ENCODE measurements around the gene SLC39A13.

The SLC39A13 gene

GRCh38 chr11:47387944-47388696, 20.3 kb upstream of the SLC39A13 start:
- DNase-seq: no peak

- no peak for DNase-seq
Measured at GRCh38 chr11:47388697-47389576, 19.5 kb upstream of the SLC39A13 start.

GRCh38 chr11:47389577-47390421, 18.6 kb upstream of the SLC39A13 start:
- DNase-seq: no peak

DNA sequence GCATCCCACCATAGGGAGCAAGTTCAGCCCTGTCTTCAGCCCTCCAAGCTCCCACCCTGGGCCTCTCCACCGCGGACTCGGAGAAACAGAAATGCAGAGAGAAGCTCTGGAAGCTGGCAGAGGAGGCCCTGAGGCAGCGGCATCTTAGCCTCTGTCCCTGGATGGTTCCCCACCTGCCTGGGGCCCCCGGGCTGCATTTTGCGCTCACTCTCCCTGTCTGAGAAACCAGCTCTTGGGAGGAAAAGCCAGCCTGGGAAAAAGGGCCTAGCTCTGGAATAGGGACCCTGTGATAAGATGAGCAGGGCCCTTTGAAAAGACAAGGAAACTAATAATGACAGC, 18.0 kb upstream of the SLC39A13 start:
- DNase-seq: no peak

DNA sequence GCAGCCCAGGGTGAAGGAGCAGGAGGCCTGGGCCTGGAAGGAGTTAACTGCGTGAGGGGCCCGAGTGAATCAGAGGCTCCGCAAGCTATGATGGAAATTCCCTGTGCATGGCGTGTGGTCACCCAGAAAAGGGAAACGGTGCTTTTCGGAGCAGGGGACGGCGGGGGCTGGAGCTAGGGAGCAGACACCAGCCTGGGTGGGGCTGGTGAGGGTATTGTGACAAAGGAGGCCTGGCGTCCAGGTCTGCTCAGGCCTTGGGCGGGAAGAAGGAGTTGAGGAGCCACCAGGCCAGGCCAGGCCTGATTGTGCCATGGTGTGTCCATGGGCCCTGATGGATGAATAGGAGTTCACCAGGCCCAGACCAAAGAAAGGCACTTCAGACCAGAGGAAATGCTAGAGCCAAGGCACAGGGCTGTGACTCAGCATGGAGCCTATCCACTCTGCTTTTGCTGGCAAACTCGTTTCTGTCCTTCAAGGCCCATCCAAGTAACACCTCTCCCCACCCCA, 17.3 kb upstream of the SLC39A13 start:
- no peak for DNase-seq

- DNase-seq: no peak
Measured at GRCh38 chr11:47391711-47392432, 16.5 kb upstream of the SLC39A13 start.

DNA sequence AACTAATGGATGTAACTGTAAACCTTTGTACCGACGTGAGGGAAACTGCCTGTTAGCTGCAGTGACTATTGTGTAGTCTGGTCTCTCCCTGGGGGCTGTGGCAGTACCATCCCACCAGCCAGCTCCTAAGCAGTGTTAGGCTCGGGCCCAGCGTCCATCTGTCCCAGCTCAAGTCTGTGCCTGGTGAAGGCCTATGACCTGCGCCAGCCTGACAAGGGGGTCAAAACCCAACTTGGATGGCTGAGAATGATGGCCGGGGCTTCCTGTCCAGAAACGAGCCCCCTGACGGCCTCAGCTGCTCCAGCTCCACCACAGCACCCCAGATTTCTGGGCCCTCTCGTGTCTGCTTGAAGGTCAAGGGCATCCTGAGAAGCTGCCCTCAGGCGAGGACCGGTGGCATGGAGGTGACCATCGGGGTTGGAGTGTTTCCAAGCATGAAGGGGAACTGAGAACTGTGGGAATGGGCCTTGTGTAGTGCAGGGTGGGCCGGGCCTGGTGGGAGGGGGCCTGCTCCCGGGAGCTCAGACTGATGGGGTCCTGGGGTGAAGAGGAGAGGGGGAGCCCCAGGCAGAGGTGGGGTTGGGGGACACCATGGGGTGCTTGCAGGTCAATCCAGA, 15.7 kb upstream of the SLC39A13 start:
- no peak for DNase-seq

- no peak for DNase-seq
Measured at GRCh38 chr11:47393163-47394049, 15.0 kb upstream of the SLC39A13 start.

DNA sequence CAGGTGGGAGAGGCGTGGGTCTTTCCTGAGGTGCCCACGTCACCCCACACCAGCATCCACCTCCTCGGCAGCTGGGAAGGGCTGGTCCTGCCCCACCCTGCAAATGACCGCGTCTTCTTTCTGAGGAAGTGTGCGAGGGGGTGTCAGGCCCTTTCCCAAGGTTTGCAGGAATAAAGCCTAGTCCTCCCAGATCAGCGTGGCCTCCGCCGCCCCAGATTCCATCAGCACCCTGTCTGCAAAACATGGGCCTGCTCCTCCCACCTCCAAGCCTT, 14.4 kb upstream of the SLC39A13 start:
- DNase-seq: no peak

DNA sequence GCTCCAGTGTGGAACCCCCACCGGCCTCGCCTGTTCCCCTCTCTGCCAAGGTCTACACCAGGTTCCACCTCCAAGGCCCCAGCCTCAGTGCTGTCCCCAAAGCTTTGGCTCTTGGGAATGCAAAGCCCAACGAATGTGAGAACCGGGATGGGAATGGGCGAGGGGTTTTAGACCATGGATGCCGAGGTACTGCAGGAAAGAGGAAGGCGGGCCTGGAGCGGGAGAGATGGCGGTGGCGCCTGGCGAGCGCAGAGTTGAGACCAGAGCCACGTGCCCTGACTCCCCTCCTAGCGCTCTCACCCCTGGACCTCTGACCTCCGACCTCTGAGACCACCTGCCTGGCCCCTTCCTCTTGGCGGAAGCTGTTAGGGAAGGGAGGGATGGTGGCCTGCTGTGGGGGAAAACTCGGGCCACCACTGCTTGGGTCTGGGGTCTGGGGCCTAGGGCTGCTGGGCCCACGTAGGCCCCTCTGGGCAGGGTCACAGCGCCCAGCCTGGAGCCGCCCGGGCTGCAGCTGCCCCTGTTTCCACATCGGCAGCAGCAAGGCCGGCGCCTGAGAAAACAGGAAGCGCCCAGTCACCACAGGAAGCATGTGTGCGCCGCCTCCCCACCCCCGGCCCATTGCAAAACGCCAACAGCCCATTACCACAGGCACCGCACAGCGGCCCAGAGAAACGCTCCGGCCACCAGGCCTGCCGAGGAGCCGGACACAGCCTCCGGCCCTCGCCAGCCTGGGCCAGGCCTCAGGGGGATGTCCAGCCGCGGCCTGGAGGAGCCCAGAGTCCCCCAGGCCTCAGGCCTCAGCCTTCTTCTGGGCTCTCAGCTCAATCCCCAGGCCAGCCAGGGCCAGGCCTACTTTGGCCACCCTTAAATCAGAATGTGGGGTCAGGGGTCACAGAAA, 13.8 kb upstream of the SLC39A13 start:
- DNase-seq: peak; percentile 85

DNA sequence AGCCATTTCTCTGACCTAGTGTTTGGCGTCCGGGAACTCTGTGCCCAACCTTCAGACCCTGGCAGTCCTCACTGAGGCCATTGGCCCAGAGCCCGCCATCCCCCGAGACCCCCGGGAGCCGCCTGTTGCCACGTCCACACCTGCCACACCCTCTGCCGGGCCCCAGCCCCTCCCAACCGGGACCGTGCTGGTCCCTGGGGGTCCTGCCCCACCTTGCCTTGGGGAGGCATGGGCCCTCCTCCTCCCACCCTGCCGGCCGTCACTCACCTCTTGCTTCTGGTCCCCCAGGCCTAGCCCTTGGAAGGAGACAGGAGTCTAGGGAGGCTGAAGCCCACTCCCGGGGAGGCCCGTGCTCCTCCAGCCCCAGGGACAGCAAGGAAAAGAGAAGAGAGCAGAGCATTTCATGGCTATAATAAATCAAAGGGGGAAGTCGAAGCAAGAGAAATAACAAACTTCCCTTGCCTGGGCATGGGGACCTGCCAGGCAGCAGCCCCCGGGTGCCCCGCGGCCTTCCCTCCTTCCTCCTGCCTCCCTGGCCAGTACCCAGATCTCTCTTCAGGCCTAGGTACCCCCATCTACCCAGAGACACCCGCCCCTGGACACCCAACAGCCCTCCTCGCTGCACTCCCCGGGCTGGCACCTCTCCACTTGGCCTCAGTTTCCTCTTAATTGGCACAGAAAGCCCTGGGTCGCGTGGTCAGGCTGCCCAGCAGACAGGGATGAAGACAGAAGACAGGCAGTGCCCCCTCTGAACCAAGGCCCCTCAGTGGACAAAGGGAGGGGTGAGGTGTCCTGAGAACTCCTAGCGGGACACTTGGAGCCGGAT, 13.0 kb upstream of the SLC39A13 start:
- no peak for DNase-seq

DNA sequence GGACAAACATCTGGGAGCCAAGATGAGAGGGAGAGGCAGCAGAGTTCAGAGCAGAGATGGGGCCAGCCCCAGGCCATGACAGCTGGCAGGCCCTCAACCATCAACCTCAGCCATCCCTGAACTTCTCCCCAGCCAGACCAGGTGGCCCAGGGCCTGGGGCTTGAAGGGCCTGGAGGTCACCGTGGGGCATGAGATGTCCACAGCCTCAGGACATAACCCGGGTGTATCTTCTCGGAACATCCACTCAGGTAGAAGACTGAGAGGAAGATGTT, 12.4 kb upstream of the SLC39A13 start:
- no peak for DNase-seq

DNA sequence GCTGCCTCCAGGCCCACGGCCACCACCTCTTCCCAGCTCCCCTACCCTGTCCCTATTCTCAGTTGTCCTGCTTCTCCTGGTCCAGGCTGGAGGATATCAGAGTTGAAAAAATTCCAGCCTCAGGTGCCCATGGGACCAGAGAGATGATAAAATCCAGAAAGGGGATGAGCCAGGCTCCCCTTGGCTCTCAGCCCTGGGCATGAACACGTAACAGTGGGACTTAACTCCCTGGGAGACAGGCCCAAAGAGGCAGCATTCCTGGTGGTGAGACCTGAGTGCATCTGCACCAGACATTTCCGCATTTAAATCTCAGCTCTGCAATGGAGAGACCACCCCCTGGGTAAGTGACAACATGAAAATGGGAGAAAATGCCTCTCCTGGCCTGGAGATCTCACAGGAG, 10.4 kb upstream of the SLC39A13 start:
- no peak for DNase-seq

DNA sequence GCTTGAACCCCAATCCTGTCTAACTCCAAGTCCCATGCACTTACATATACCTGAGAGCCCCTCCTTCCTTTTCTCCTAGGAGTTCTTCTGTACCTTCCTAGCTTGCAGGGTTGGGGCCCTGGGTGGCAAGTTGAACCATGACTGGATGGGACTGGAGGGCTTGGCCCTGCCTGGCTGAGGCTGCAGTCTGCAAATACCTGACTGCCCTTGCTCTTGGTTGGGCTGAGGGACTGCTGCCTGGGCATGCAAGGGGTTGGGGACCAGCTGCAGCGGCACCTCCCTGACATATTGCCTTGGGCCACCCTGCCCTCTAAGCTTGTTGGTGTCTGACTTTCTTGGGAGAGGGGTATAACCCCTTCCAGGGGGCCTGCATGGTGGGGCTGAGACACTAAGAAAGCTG, 9.8 kb upstream of the SLC39A13 start:
- DNase-seq: no peak

DNA sequence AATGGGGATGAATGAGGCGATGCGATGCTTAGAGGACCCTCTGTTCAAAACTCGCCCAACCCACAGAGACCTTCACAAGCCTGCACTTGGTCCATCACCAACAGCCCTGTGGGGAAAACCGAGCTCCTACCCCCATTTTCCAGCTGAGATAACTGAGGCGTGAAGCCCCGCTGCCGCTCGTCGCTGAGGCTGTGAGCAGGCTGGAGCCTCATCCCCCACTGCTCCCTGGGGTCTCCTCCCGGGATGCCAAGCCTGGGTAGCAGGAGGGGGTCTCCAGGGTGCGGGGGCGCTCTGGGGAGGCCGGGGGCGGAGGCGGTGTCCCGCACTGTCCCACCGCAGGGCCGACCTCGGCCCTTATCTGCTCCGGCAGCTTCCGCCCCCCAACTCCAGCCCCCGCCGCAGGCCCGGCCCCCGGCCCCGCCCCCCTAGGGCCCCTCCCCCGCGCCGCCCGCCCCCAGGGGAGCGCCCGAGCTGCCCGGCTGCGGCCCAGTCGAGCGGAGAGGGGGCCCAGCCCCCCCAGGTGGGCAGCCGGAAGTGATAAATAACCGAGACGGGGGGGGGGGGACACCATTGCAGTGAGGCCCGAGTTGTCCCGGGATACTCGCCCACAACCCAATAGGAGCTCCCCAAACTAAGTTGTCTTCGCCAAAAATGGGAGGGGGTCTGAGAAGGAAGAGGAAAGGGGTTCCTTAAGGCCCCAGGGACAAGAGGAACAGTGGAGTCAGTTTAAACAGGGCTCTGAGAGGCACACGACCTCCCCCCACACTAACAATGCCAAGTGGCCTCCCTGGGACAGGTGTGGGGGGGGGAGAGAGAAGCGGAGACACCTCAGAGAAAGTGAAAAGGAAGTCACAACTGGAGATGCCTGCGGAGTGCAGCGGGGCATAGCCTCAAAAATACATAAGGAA, 8.3 kb upstream of the SLC39A13 start:
- DNase-seq: peak; percentile 80

DNA sequence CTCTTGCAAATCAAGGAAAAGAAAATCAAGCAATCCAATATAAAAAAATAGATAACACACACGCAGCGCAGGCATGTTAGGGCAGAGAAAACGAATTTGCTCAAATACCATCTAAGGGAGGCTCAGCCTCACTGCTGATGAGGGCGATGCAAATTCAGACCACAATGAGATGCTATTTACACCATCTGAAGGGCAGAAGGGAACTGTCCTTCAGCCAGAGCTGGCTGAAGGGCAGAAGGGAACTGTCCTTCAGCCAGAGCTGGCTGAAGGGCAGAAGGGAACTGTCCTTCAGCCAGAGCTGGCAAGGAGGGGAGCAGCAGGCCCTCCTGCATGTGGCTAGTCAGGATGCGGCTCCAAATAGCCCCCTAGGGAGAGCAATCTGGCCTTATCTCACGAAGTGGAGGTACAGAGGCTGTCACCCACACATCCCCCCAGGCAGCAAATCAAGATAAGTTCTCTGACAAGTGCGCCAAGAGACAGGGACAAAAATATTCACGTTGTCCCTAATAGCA, 7.6 kb upstream of the SLC39A13 start:
- DNase-seq: no peak

- DNase-seq: no peak
Measured at GRCh38 chr11:47403135-47403534, 5.3 kb upstream of the SLC39A13 start.

- DNase-seq: no peak
Measured at GRCh38 chr11:47403571-47403970, 4.8 kb upstream of the SLC39A13 start.

All from activated effector memory CD4-positive, alpha-beta T cell treated with anti-CD3 and anti-CD28 coated beads, Interleukin-2, amount 50 U/mL, for 16 hours (primary cell).